Measurements from ENCODE around the gene ZCCHC2.

Gene ZCCHC2

DNA sequence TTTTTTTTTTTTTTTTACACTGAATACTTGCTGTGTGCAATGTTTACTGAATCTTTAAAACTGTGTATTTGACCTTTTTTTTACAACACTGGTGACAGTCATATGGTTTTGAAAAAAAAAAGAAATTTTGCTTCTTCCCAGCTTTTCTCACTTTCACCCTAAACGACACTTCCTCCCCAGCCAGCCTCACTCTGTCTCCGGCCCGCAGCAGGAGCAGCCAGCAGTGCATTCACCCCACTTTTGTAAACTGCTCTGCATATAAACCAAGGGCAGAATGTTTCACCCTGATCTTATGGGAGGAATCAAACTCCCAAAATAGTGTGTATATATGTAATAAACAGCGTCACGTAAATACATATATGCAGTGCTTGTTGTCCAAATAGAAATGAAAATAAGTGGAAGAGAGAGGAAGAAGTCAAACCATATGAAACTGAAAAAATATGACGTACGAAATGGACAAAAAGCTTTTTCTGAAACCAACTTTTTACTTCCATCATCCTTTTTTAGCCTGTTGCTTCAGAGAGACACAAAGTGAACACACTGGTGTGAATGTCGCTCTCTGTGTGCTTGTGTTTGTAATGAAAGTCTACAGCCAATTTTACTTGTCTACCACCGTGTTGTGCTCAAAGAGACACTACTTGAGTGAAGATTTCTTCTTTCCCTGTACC is 54.2 kb downstream of the ZCCHC2 start:
- DNase-seq (ENCODE audit: low read depth in 2 of 2, low spot score in 1 of 2) = no peak

DNA sequence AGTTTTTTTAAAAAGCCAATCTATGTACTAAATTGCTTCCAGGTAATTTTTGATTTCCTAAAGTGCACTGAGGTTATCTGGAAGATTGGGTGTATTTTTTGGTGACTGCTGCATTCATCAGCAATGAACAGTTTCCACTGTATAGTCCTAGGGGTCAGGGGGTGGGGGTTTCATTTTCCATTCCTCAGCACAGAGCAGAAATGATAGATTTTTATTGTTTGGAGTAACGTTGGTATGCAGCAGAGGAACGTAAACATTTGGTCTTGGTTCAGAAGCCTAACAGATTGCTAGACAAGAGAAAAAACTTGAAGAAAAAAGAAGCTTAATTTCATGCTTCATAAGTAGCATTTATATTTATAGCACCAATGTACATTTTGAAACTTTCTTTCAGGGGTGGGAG is 54.9 kb downstream of the ZCCHC2 start:
- no peak for DNase-seq (ENCODE audit: low read depth in 2 of 2, low spot score in 1 of 2)

DNA sequence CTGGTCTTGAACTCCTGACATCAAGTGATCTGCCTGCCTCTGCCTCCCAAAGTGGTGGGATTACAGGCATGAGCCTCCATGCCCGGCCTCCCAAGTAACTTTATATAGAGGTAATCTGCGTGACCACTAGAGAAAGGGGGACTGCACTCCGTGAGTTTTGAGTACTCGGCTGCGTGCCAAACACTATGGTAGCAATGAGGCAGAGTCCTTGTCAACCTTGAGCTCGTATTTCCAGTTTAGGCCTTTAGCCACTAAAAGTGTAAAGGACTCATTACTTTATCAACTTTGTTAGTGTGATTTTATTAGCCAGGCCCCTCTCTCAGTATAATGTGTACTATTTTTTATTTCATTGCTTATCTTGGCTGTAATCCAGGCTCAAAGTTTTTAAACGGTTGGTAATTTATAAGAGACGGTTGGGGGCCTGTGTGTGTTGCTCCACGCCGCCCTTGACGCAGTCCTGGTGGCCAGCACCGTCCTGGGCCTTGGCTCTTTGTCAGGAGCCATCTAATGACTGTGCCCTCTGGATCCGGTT is 56.2 kb downstream of the ZCCHC2 start:
- DNase-seq (ENCODE audit: low read depth in 2 of 2, low spot score in 1 of 2) = no peak

DNA sequence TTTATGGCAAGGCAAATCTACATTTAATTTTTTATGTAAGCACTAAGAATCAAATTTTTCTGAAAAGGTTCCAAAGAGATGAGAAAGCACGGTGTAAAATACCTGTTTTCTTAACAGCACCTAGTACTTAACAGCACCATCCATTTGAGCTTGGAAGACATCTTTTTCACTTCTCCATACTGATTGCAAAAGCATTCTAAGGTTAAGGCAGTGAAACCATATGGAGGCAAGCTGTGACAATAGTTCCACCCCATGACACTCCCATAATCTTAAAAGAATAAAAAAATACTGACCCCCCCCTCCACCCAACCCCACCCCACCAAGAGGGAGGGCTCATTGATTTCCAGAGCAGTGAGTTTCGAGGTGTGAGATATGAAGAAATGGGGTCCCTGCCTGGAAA is 60.6 kb downstream of the ZCCHC2 start:
- no peak for DNase-seq (ENCODE audit: low read depth in 2 of 2, low spot score in 1 of 2)

DNA sequence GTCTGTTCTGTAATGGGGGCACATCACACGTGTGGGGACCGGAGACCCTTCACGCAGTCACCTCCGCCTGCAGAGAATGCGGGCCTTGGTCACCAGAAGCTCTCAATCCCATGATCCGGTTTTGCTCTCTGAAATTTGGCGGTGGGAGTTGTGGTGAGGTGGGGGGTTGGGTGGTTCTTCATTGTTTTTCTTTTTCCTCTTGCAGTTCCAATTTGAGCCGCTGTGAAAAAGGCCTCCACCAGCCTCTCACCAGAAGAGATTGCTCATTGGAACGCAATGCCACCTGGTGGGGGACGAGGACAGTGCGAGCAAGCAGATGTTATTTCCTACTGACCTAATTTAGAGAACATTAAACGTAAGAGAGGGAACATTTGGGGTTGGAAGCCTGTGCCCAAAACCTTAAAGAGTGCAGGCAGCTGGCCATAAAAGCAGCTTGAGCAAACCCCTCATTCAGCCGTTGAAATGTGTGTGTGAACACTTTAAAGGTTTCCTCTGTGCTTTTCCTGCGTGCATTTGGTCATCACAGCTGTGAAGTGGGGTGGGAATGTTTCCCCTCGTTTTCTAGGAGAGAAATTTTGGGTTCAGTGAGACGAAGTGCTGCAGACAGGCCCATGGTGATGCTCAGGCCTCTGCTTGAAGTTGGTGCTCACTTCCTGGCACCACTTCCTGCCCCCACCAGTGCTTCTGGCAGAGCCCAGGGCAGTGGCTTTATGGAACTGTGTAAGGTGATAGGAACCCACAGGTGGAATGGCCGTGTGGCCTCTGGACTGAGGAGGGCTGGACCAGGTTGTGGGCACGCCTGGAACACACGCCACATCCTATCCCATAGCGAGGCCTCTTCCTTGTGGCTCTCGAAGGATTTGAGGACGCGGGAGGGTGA is 61.7 kb downstream of the ZCCHC2 start:
- DNase-seq (ENCODE audit: low read depth in 2 of 2, low spot score in 1 of 2) = peak; percentile 33 to 64

DNA sequence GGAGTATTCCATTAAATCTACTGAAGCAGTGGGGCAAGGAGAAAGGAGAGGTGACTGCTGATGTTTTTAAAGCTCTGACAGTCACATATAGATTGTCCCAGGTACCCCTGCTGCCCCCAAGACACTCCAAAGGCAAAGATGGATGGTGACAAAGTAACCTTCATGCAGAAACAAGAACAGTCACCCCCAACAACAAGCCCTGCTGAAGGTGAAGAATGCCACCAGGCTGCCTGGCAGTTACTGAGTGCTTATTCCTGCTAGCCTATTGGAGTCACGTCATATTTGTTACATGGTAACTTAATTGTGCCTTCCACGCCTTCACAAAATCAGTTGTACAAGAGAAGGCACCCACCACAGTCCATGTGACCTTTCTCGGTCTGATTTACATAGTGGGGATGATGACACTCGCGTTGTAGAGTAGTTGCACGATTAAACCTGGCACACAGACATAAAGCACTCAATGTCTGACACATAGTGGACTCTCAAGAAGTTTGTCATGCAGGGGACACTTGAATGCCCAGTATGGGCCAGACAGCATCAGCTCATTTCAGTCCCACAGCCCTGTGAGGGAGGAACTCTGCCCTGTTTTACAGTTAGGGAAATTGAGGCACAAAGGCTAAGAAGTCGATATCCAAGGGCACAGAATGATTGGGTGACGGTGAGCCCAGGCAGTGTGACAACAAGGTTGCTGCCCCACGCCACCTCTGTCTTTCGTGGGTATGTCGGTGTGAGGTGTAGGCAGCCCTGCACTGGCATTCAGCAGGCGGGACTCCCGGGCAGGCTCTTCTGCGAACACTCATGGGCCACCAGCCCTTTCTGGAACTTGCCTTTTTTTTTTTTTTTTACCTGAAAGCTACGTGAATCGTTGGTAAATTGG is 62.7 kb downstream of the ZCCHC2 start:
- no peak for DNase-seq (ENCODE audit: low read depth in 2 of 2, low spot score in 1 of 2)

DNA sequence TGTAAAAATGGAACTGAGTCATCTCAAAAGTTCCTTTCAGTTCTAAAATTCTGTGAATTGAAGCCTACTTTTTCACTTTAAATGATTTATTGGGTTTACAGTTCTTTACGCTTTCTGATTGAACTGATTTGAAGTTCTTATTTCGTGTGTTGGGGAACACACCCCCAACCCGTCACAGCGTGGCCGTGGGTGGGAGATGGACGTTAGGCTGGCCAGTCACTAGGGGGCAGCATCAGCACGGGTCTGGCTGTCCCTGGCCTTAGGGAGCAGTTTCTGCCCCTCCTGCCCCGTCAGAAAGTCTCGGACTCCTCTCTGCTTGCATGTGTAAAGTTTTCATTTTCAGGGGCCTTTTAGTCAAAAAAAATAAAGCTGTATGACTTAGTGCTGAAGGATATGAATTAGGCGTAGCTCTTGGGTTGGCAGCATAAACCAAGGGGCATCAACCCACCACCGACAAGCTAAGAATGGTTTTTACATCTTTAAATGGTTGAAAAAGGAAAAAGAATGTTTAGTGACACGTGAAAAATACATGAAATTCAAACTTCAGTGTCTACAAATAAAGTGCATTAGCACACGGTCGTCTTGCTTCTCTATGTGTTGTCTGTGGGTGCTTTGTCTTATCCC is 63.4 kb downstream of the ZCCHC2 start:
- DNase-seq (ENCODE audit: low read depth in 2 of 2, low spot score in 1 of 2) = no peak

DNA sequence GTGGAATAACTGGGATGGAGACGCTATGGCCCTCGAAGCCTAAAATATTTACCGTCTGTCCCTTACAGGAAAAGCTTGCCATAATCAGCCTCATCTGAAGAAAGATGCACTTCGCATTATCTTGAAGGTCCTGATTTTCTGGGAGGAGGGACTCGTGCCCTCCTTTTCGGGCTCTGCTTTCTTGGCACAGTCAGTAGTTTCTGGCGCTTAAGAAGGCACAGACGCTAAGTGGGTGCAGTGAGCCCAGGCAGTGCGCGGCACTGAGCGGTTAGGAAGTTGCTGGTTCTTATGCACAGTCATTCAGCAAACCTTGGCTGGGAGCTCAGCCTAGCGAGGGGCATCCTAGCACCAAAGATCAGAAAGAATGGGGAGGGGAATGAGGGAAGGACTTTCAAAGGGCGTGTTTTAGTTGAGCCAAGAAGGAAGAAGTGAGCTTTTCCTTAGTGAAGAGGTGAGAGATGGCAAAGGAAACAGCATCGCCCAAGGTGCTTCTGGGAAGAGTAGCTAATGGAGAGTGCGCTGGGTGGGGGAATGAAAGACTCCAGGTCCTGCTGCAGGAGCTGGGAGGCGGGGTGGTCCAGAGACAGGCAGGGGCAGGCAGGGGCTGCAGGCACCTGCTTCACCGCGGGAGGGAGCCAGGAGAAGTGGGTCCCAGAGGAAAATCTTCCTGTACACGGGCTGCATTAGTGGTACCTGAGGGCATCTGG is 64.1 kb downstream of the ZCCHC2 start:
- no peak for DNase-seq (ENCODE audit: low read depth in 2 of 2, low spot score in 1 of 2)

DNA sequence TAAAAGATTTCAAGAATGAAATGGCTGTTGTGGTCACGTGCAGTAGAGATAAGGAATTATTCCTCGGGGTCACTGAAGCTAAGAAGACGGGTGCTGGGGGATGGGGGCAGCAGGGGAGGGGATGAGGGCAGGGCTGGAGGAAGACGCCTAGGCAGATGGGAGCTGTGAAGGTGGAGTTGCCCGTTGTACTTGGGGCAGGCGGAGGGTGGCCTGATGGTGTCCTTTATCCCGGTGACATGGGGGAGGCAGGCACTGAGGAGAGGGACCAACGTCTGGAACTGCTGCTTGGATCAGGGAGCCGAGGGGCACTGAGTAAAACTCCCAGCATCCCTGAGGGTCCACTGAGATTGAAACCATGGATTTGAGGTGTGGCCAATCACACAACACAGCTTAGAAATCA is 64.9 kb downstream of the ZCCHC2 start:
- DNase-seq (ENCODE audit: low read depth in 2 of 2, low spot score in 1 of 2) = no peak

DNA sequence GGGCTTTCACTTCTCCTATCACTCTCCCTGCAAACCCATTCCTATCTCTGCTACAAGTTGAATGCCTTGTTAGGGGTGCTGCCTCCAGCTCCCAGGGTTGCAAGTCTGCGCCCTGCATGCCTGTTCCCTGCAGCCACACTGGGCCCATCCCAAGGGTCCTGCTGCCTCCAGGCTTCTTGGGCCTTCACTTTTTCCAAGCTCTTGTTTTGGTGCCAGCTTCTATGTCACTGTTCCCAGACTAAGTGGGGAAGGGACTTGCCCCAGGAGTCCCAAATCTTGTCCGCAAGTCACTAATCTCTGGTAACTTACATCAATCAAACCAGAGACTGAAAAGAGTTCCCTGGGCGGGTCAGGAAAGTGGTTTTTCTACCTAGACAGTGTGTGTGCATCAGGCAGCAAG is 65.4 kb downstream of the ZCCHC2 start:
- no peak for DNase-seq (ENCODE audit: low read depth in 2 of 2, low spot score in 1 of 2)

DNA sequence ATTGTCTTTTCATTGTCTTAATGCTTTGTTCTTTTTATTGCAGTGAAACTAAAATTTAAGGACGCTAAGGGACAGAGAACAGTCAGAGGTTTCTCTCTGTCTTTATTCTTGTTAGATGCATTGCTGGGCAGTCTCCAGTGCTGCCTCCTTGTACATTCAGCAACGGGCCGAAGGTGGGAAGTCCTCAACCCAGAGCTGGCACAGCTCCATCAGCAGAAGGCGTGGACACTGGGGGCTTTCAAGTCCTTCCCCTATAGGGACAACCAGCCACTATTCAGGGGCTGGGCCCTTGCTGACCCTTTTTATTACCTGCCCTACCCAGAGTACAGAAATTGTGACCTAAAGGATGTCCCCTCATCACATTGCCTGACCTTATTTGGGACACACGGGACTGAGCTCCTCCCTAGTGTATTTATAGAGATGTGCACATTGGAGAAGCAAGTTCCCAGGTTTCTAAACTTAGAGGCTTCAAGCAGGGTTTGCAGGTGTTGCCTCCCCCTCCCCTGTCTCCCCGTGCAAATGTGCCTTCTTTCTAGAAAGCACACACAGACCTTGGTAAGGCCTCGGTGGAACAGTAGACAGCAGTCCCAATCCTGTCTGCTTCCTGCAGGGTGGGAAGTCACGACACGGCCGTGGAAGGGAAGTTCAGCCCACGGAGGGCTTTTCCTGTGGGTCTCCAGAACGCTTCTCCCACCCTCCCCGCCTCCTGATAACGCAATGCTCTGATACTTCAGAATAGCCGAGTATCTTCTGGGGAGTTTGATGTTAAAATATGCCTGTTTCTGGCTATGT is 68.2 kb downstream of the ZCCHC2 start:
- no peak for DNase-seq (ENCODE audit: low read depth in 2 of 2, low spot score in 1 of 2)

DNA sequence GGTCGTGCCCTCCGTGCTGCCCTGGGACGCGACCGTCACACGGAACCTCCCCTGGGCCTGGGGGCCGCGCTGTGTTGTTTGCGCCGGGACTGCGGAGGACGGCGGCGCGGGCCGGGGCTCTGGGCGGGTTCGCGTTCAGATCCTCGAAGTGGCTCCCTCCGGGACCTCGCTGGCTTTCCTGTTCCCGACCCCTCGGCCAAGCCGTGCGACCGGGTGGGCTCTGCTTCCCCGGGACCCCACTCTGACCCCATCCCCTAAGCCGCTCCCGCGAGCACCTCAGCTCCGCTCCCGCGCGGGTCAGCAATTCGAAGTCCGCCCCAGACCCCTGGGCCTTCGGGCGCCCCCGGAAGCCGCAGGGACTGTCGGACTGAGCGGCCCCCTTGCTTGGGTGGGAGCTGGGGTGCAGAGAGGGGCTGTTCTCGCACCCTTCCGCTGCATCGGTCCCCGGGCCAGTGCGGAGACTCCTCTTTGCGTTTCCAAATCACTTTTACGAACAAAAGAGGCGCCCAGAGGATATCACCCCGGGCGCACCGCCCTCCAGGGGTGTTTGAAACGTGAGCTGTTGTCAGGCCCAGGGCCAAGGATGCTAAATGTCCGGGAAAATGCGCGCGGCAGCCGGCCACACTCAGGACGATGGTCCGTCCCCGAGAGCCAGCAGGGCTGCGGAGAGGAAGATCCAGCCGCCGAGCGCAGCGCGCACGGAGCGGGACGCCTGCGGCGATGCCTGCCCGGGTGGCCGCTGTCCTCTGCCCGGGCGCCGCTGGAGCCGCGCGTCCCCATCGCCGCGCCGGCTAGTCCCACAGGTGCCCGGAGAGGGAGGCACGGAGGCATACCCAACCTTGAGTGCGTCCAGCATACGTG is 73.5 kb downstream of the ZCCHC2 start:
- no peak for DNase-seq (ENCODE audit: low read depth in 2 of 2, low spot score in 1 of 2)

DNA sequence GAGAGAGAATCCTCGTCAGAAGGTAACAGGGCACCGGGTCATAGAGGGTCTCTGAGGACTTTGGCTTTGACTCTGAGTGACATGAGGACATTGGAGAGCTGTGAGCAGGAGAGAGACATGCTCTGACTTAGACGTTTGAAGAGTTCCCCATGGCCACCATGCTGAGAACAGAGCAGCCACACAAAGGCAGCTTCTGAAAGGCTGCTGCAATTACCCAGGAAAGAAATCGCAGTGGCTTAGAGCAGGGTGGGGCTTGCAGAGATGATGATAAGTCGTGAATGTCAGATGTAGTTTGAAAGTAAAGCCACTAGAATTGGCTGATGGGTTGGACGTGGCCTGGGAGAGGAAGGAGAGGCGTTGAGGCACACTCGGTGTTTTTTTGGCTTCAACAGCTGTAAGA is 79.0 kb downstream of the ZCCHC2 start:
- DNase-seq (ENCODE audit: low read depth in 2 of 2, low spot score in 1 of 2) = no peak

DNA sequence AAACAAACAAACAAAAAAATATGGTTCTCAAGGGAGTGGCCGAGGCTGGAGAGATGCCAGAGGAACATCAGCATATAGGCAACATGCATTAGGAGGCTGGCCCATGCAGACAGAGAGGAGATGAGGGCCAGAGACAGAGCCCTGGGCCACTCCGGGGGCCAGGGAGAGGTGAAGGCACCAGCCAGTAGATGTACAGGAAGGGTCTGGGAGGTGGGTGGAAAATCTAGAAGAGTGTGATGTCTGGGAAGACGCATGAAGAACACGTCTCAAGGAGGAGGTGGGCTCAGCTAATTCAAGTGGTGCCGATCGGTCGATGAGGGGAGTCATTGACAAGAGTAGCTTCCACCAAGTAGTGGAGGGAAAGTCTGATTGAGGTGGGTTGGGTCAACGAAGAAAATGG is 79.9 kb downstream of the ZCCHC2 start:
- DNase-seq (ENCODE audit: low read depth in 2 of 2, low spot score in 1 of 2) = no peak

DNA sequence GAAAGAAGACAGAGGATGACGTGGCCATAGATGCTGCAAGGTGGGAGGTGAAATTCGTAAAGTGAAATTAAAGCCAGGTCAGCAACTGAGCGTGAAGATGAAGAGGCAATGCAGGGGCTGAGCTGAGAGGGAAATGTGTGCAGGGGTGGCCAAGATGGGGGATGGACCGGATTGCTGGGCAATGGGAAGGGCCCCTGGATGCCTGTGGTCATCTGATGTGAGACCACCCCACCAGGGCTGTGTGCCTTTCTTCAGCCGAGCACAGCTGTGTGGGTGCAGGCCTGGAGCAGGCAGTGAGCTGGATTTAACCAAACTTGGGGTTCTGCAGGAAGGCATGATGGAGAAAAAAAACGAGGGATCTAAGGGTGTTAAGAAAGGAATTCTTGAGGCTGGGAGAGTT is 80.4 kb downstream of the ZCCHC2 start:
- no peak for DNase-seq (ENCODE audit: low read depth in 2 of 2, low spot score in 1 of 2)

DNA sequence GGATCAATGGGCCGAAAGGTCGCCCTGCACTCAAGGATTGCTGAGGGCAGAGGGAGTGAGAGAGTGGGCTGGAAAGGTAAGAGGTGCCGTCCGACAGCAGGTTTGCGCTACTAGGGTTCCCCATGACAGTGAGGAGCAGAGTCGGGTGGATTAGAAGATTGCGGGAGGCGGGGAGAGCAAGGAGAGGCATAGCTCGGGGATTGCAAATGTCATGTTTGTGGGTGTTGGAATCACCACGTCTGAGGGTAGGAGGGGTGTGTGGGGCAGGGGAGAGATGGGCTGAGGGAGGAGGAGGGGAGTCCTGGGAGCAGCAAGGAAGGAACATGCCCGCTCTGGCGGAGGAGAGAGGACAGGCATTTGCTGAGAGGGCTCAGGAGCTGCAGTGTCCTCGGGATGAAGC is 81.2 kb downstream of the ZCCHC2 start:
- no peak for DNase-seq (ENCODE audit: low read depth in 2 of 2, low spot score in 1 of 2)

DNA sequence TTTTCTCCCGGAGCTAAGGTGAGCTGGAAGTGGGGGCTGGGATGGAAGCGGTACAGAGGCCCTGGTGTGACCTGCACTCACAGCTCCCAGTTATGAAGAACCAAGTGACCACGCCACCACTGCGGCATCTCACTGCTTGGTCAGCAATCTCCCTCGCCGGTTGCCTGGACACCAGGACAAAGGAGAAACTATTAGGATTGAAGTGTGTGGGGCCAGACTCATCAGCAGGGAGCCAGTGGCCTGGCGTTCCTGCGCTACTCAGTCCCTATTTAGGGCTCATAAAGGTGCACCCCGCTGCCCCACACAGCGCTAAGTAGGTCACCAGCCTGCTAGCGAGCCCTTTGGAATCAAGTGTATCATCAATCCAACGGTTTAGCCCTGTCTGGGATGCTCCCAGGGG is 82.9 kb downstream of the ZCCHC2 start:
- no peak for DNase-seq (ENCODE audit: low read depth in 2 of 2, low spot score in 1 of 2)

DNA sequence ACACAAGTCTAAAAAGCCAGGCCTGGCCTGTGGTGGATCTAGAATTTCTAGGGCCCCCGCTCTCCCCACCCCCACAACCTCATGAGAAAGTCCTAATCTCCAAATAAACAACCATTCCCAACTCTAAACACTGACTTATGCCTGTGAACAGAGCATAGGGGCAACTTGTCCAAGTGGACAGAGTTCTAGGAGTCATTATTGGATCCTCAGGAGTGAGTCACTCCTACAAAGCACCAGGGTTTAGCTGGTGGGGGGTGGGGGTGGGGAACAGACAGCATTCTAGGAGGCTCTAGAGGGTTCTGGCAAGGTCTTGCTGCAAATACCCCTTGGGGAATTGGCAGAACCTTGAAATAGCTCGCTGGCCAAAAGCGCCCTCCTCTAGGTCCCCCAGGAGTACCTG is 83.3 kb downstream of the ZCCHC2 start:
- DNase-seq (ENCODE audit: low read depth in 2 of 2, low spot score in 1 of 2) = no peak

DNA sequence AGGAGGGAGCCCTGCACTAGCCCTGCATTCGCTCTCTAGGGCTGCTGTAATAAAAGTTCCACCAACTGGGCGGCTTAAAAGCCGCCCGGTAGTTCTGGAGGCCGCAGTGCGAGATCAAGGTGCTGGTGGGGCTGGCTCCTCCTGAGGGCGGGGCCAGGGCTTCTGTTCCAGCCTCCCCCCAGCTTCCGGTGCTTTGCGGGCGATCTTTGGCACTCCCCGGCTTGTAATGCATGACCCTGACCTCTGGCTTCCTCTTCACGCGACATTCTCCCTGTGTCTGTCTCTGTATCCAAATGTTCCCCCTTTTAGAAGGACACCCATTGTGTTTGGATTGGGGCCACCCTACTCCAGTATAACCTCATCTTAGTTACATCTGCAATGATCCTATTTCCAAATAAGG is 84.5 kb downstream of the ZCCHC2 start:
- DNase-seq (ENCODE audit: low read depth in 2 of 2, low spot score in 1 of 2) = no peak
